Measurements from ENCODE around the gene CPA4. TPM values are rescaled to one million over a fixed set of nuclear protein-coding genes. Genes with fewer than 3 reads are reported as not detected.

The CPA4 gene
- total RNA-seq, 6 experiments from 2014 or later: not detected

DNA sequence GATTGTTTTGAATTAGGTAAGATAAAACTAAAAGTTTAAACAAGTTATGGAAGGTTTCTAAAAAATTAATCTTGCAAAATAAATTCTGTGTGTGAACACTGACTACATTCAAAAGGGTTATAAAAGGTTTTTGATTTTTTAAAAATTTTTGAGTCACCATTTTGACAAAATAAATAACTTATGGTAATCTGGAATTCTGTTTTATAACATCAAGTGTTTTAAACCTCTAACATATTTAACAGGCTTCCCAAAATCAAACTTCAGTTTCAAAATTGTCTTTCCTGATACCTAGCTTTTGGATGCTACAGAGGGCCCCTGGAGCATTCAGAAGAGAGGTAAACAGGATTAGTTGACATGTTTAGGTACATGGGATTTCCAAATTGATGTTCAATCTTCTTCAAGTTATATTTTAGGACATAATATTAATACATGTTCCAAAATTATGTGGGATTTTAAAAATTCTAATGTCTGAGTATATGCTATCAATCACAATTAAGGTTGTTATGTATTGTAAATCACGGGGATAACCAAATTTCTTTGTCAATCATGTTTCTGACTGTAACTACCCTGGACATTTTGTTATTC, 34.4 kb upstream of the CPA4 start:
- WGBS (ENCODE audit: insufficient coverage, low coverage, low lambda C conversion rate, missing lambda C conversion rate): 32% methylated on average over 1 of the region's 1 CpG
- intact Hi-C loops (cut with DNase I): no loop called here
- TF ChIP-seq, protein P1, sequence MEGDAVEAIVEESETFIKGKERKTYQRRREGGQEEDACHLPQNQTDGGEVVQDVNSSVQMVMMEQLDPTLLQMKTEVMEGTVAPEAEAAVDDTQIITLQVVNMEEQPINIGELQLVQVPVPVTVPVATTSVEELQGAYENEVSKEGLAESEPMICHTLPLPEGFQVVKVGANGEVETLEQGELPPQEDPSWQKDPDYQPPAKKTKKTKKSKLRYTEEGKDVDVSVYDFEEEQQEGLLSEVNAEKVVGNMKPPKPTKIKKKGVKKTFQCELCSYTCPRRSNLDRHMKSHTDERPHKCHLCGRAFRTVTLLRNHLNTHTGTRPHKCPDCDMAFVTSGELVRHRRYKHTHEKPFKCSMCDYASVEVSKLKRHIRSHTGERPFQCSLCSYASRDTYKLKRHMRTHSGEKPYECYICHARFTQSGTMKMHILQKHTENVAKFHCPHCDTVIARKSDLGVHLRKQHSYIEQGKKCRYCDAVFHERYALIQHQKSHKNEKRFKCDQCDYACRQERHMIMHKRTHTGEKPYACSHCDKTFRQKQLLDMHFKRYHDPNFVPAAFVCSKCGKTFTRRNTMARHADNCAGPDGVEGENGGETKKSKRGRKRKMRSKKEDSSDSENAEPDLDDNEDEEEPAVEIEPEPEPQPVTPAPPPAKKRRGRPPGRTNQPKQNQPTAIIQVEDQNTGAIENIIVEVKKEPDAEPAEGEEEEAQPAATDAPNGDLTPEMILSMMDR (IDR thresholded peaks at IDR 0.05): no peak
- no peak for TF ChIP-seq POLR2A (IDR thresholded peaks at IDR 0.05)
- no peaks in the 10 kb centered on the region for H3K27me3 ChIP-seq
- no peaks in the 10 kb centered on the region for H3K4me1 ChIP-seq
- H3K36me3 ChIP-seq: no peaks in the 10 kb centered on the region
- DNase-seq: no peak
- peaks cover 0 to 10% (median 4%) of the 10 kb centered on the region in 4 donors for H3K9me3 ChIP-seq
- ATAC-seq: no peak
- no peak overlapping the region for H3K4me3 ChIP-seq
- H3K27ac ChIP-seq: no peak overlapping the region

DNA sequence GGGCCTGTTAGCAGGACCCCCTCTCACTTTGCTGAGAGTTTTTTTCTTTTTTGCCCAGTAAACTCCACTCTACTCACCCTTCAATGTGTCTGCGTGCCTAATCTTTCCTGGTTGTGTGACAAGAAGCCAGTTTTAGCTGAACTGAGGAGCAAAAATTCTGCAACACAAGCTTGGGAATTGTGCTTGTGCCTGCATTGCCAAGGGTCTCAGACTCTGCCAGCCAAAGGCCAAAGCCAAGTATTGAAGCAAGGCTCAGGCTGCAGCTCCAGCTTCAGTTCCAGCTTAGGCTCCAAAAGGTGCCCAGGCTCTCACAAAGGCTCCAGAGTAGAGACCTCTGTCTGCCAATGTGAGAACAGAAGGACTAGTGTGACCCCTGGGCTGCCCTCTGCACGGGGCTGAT, 30.5 kb upstream of the CPA4 start:
- intact Hi-C loops (cut with DNase I): no loop called here
- no peak for ATAC-seq
- no peaks in the 10 kb centered on the region for H3K4me1 ChIP-seq
- no peak overlapping the region for H3K27ac ChIP-seq
- H3K9me3 ChIP-seq: peaks cover 0 to 10% (median 4%) of the 10 kb centered on the region in 4 donors
- H3K36me3 ChIP-seq: no peaks in the 10 kb centered on the region
- WGBS (ENCODE audit: insufficient coverage, low coverage, low lambda C conversion rate, missing lambda C conversion rate): 57% methylated on average over 2 of the region's 2 CpGs
- DNase-seq: no peak
- H3K4me3 ChIP-seq: no peak overlapping the region
- TF ChIP-seq, protein P1 (IDR thresholded peaks at IDR 0.05): no peak
- no peak for TF ChIP-seq POLR2A (IDR thresholded peaks at IDR 0.05)
- H3K27me3 ChIP-seq: no peaks in the 10 kb centered on the region

DNA sequence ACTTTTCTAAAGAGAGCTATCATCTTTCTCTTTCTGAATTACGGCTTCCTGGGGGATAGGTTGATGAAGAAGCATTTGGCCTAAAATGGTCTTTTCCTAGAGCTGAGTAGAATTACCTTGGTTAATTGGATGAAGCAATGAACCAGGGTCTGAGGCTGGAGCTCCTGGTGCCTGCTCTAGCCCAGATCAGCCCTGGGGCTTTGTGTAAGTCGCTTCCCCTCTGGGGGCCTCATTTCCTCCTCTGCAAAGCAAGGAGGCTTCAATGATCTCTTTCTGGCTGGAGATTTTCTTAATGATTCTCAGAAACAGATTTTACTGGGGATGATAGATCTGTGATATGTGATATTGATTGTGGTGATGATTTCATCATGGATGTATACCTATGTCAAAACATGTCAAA, 29.8 kb upstream of the CPA4 start:
- ATAC-seq: no peak
- Histone ChIP-seq H3K36me3 (no peaks in the 10 kb centered on the region), H3K27me3 (no peaks in the 10 kb centered on the region), H3K4me1 (no peaks in the 10 kb centered on the region), H3K4me3 (no peak overlapping the region), H3K27ac (no peak overlapping the region), H3K9me3 (peaks cover 0 to 10% (median 4%) of the 10 kb centered on the region in 4 donors)
- no peak for DNase-seq
- TF ChIP-seq, protein P1 (IDR thresholded peaks at IDR 0.05): no peak
- TF ChIP-seq POLR2A (IDR thresholded peaks at IDR 0.05): no peak
- intact Hi-C loops (cut with DNase I): no loop called here
- 57% methylated on average over 2 of the region's 2 CpGs for WGBS (ENCODE audit: insufficient coverage, low coverage, low lambda C conversion rate, missing lambda C conversion rate)

DNA sequence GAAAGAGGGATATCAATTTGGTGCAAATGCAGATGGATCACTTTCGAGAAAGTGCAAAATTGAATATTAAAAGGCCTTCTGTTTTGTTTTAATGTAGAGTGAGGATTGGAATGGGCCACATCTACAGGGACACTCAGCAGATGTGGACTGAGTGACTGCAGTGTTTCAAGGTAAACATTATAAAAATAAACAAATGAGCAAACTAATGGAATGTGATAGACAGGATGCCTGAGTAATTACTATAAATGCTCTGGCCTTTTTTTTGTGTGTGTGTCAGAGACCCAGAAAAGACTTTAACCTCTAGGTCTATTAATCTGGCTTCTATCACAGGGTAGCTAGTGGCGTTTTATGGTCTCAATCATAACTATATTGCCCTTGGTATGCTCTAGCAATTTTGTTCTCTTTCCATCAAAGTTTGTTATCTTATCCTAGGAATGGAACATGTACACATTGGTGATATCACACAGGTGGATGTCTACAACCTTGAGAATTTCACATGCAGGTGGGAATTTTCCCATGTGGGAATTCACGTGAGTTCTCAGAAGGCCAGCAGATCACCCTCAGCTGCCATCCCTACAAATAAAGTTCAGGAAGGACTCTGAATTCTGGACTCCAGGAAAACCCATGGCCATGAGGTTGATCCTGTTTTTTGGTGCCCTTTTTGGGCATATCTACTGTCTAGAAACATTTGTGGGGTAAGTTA, 26.6 kb upstream of the CPA4 start, which contains the start of gene CPA2:
Gene CPA2 (plus strand): TSS at position 606 of the 703 bp plus-strand sequence. CDS start 19 bp downstream, at position 625.
- intact Hi-C loops (cut with DNase I): no loop called here
- ATAC-seq: no peak
- Histone ChIP-seq H3K36me3 (no peaks in the 10 kb centered on the region), H3K4me1 (no peaks in the 10 kb centered on the region), H3K27ac (no peak within 1 kb of the TSS), H3K9me3 (no peaks in the 10 kb centered on the region), H3K27me3 (no peaks in the 10 kb centered on the region), H3K4me3 (no peak within 1 kb of the TSS)
- TF ChIP-seq, protein P1 (IDR thresholded peaks at IDR 0.05): no peak
- TF ChIP-seq POLR2A (IDR thresholded peaks at IDR 0.05): no peak
- no peak for DNase-seq
- 67% methylated on average over 2 of the region's 3 CpGs for WGBS (ENCODE audit: insufficient coverage, low coverage, low lambda C conversion rate, missing lambda C conversion rate)
